Smooth muscle cell (in vitro differentiated cells): ENCODE data around the gene CDK6. TPM values are rescaled to one million over a fixed set of nuclear protein-coding genes. Genes with fewer than 3 reads are reported as not detected.

Experiments
- DNase-seq: peaks from one replicate; lab custom pipeline; 2025; ENCODE audit not compliant: unreplicated experiment; lab: John Stamatoyannopoulos, UW
- H2AFZ ChIP-seq: fragments of 200-600 bp; sonication (generic); 2 replicates; pipeline ENCODE4 v1.6.0; 2016; ENCODE audit warnings: antibody characterized with exemption, low read depth, mild to moderate bottlenecking
- H3F3A ChIP-seq: fragments of 200-600 bp; sonication (generic); 2 replicates; pipeline ENCODE4 v1.6.0; 2017; ENCODE audit warnings: antibody characterized with exemption, low read depth
- H3K27ac ChIP-seq: fragments of 200-600 bp; sonication (generic); 2 replicates; pipeline ENCODE4 v1.5.1; 2016; ENCODE audit warnings: low read depth, mild to moderate bottlenecking
- H3K27me3 ChIP-seq: fragments of 200-600 bp; sonication (generic); 2 replicates; pipeline ENCODE4 v1.6.1; 2016; ENCODE audit warnings: low read depth, mild to moderate bottlenecking
- H3K36me3 ChIP-seq: fragments of 200-600 bp; sonication (generic); 2 replicates; pipeline ENCODE4 v1.5.1; 2016; ENCODE audit warnings: low read depth
- H3K4me1 ChIP-seq: fragments of 200-600 bp; sonication (generic); 2 replicates; pipeline ENCODE4 v1.5.1; 2016; ENCODE audit warnings: low read depth
- H3K4me2 ChIP-seq: fragments of 200-600 bp; sonication (generic); 2 replicates; pipeline ENCODE4 v1.6.0; 2016; ENCODE audit warnings: mild to moderate bottlenecking
- H3K4me3 ChIP-seq: fragments of 200-600 bp; sonication (generic); 2 replicates; pipeline ENCODE4 v1.5.1; 2016; ENCODE audit warnings: mild to moderate bottlenecking
- H3K79me2 ChIP-seq: fragments of 200-600 bp; sonication (generic); 2 replicates; pipeline ENCODE4 v1.6.0; 2016; ENCODE audit warnings: low read depth, mild to moderate bottlenecking
- H3K9ac ChIP-seq: fragments of 200-600 bp; sonication (generic); 2 replicates; pipeline ENCODE4 v1.6.0; 2016; ENCODE audit warnings: low read depth
- H3K9me3 ChIP-seq: fragments of 200-600 bp; sonication (generic); replicated peaks from 2 replicates; pipeline ENCODE4 v1.5.1; 2016; ENCODE audit warnings: low read depth
- H4K20me1 ChIP-seq: fragments of 200-600 bp; sonication (generic); 2 replicates; pipeline ENCODE4 v1.6.0; 2016; ENCODE audit warnings: low read depth
- WGBS: methylation state at CpG from one replicate; pipeline ENCODE4 v1.1.7; 2016; ENCODE audit warnings: low lambda C conversion rate; 5-methylcytosine and 5-hydroxymethylcytosine counted together
- polyA plus RNA-seq: library from polyadenylated mRNA; unstranded; fragments of >200 nt; fragmentation: Nextera tagmentation; extraction: Ambion mirVana; gene quantifications from 2 replicates; pipeline ENCODE4 v1.2.1, GENCODE V29; 2016
- total RNA-seq: library from RNA; depleted of rRNA; stranded (reverse); fragments of >200 nt; gene quantifications from 2 replicates; pipeline ENCODE4 v1.2.3, GENCODE V29; 2014
- TF ChIP-seq, protein P1 (sequence below): fragments of 200-600 bp; sonication (generic); IDR thresholded peaks from 2 replicates; pipeline ENCODE4 v1.5.1; 2017; ENCODE audit warnings: borderline replicate concordance, mild to moderate bottlenecking, antibody characterized with exemption; ENCODE audit not compliant: insufficient read depth, poor library complexity, severe bottlenecking

Gene CDK6
- total and polyA plus RNA-seq, 2 experiments from 2014 or later, result 34.2 to 99.2 TPM

DNA sequence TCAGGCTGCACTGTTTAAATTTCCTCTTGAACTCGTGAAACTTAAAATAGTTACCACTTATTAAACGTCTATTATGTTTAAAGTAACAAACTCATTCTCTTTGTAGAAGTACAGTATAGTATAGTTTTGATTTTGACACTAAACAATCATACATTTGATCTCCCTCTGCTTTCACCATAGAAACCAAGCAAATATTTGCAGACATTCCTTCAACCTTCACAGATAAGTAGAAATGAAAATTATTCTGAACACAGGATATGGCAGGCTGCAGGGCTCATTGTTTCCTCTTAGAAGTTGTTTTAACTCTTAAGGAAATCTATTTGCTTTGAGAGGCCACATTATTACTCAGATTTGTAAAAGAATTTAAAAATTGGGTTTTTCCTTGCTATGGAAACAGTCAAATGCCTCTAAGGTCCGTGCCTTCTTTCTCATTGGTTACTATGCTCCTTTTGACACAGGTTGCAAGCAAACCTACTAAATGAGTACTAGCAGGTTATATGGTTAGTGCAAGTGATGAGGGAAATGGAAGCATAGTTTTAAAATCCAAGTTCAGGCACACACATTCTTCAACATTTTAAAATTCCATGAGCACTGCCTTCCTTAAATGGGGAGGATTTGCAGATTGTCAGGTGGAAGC is 153.4 kb downstream of the CDK6 start:
- peaks cover 6% of the 10 kb centered on the region for H3F3A ChIP-seq
- H4K20me1 ChIP-seq, result peaks cover 54% of the 10 kb centered on the region
- H3K9me3 ChIP-seq, result no peaks in the 10 kb centered on the region
- H2AFZ ChIP-seq, result no peak overlapping the region
- H3K4me2 ChIP-seq, result peak overlapping the region; percentile 28
- H3K4me1 ChIP-seq, result peaks cover 20% of the 10 kb centered on the region
- WGBS, result 91% methylated on average over 3 of the region's 3 CpGs
- no peak overlapping the region for H3K9ac ChIP-seq
- H3K79me2 ChIP-seq, result peaks cover 49% of the 10 kb centered on the region
- TF ChIP-seq, protein P1, sequence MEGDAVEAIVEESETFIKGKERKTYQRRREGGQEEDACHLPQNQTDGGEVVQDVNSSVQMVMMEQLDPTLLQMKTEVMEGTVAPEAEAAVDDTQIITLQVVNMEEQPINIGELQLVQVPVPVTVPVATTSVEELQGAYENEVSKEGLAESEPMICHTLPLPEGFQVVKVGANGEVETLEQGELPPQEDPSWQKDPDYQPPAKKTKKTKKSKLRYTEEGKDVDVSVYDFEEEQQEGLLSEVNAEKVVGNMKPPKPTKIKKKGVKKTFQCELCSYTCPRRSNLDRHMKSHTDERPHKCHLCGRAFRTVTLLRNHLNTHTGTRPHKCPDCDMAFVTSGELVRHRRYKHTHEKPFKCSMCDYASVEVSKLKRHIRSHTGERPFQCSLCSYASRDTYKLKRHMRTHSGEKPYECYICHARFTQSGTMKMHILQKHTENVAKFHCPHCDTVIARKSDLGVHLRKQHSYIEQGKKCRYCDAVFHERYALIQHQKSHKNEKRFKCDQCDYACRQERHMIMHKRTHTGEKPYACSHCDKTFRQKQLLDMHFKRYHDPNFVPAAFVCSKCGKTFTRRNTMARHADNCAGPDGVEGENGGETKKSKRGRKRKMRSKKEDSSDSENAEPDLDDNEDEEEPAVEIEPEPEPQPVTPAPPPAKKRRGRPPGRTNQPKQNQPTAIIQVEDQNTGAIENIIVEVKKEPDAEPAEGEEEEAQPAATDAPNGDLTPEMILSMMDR, result no peak
- no peak for DNase-seq
- no peak overlapping the region for H3K27ac ChIP-seq
- H3K4me3 ChIP-seq, result no peak overlapping the region
- H3K27me3 ChIP-seq, result no peaks in the 10 kb centered on the region
- no peaks in the 10 kb centered on the region for H3K36me3 ChIP-seq

GRCh38 chr7:92682330-92682729 is 154.0 kb downstream of the CDK6 start:
- Histone ChIP-seq H3K4me2 (no peak overlapping the region), H3K27me3 (no peaks in the 10 kb centered on the region), H3K79me2 (peaks cover 44% of the 10 kb centered on the region), H3K27ac (no peak overlapping the region), H3K36me3 (no peaks in the 10 kb centered on the region), H3K4me1 (peaks cover 20% of the 10 kb centered on the region), H3K9ac (no peak overlapping the region), H3F3A (peaks cover 6% of the 10 kb centered on the region), H4K20me1 (peaks cover 54% of the 10 kb centered on the region), H3K4me3 (no peak overlapping the region), H3K9me3 (no peaks in the 10 kb centered on the region), H2AFZ (no peak overlapping the region)
- 86% methylated on average over 5 of the region's 5 CpGs for WGBS
- DNase-seq, result no peak
- TF ChIP-seq, protein P1, result no peak

GRCh38 chr7:92681633-92682032 is 154.7 kb downstream of the CDK6 start:
- Histone ChIP-seq H3K9ac (no peak overlapping the region), H3K4me2 (no peak overlapping the region), H3K27ac (no peak overlapping the region), H2AFZ (no peak overlapping the region), H3K27me3 (no peaks in the 10 kb centered on the region), H3K79me2 (peaks cover 44% of the 10 kb centered on the region), H3K9me3 (no peaks in the 10 kb centered on the region), H3K4me3 (no peak overlapping the region), H3K36me3 (no peaks in the 10 kb centered on the region), H3K4me1 (peaks cover 20% of the 10 kb centered on the region), H3F3A (peaks cover 6% of the 10 kb centered on the region), H4K20me1 (peaks cover 54% of the 10 kb centered on the region)
- TF ChIP-seq, protein P1, result no peak
- DNase-seq, result no peak
- 97% methylated on average over 5 of the region's 5 CpGs for WGBS

- no peak overlapping the region for H3K4me3 ChIP-seq
- H2AFZ ChIP-seq, result no peak overlapping the region
- H3K27ac ChIP-seq, result no peak overlapping the region
- H3K27me3 ChIP-seq, result no peaks in the 10 kb centered on the region
- WGBS, result 100% methylated on average over 1 of the region's 1 CpG
- peaks cover 51% of the 10 kb centered on the region for H3K79me2 ChIP-seq
- H3K4me2 ChIP-seq, result no peak overlapping the region
- H3K36me3 ChIP-seq, result no peaks in the 10 kb centered on the region
- TF ChIP-seq, protein P1, result no peak
- H4K20me1 ChIP-seq, result peaks cover 53% of the 10 kb centered on the region
- no peak overlapping the region for H3K9ac ChIP-seq
- no peak for DNase-seq
- peaks cover 6% of the 10 kb centered on the region for H3F3A ChIP-seq
- H3K4me1 ChIP-seq, result peaks cover 20% of the 10 kb centered on the region
- H3K9me3 ChIP-seq, result no peaks in the 10 kb centered on the region
These were observed 155.9 kb downstream of the CDK6 start for GRCh38 chr7:92680442-92680841.
